ENCODE results near the gene ZFHX3.

DNA sequence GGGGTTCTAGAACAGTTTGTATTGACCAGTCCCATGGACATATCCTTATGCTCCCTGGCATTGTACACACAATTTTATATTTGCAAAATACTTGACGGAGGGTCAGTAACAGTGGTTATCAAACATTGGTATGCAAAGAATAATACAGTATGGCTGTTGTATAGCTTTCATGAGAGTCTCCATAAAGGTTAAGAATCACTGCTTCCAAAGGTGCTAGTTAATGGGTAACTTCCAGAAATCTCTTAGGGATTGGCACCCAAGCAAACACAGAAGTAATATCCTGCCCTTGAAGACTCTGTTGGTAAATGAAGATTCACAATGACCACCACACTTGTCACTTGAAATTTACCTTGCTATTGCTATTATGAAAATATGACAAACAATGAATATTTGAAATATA is 239.2 kb downstream of the ZFHX3 start:
- TF ChIP-seq POLR2AphosphoS5 (IDR thresholded peaks at IDR 0.05; ENCODE audit: borderline replicate concordance, low read depth, low read length) (no peak), EZH2 (IDR thresholded peaks at IDR 0.05) (no peak), FOXP2 (optimal IDR thresholded peaks at IDR 0.05; ENCODE audit: control extremely low read depth, extremely low read length, insufficient read depth) (no peak)

All from SK-N-MC (cell line).